Measurements from ENCODE around the gene ROBO4. TPM values are rescaled to one million over a fixed set of nuclear protein-coding genes. Genes with fewer than 3 reads are reported as not detected.

Gene ROBO4
- total and polyA plus RNA-seq, 2 experiments from 2014 or later = not detected

- TF ChIP-seq NANOG (IDR thresholded peaks at IDR 0.05; ENCODE audit: borderline replicate concordance) (no peak), CTCF (conservative IDR thresholded peaks at IDR 0.05; ENCODE audit: low read depth in 2 of 2) (no peak), CREB1 (CRISPR knock-in tag; IDR thresholded peaks at IDR 0.05; ENCODE audit: low read depth) (no peak), POLR2AphosphoS5 (IDR thresholded peaks at IDR 0.05; ENCODE audit: low read depth) (no peak), ZNF331 (CRISPR knock-in tag; IDR thresholded peaks at IDR 0.05; ENCODE audit: low read depth) (no peak), EZH2phosphoT487 (IDR thresholded peaks at IDR 0.05; ENCODE audit: unreplicated experiment) (no peak), EZH2 (IDR thresholded peaks at IDR 0.05; ENCODE audit: low read depth, unreplicated experiment) (no peak), STAT1 (IDR thresholded peaks at IDR 0.05; ENCODE audit: unreplicated experiment) (no peak)
Measured at GRCh38 chr11:124898711-124899110, 1.0 kb upstream of the ROBO4 start (continued).

- Mint-ChIP-seq H3K4me1 (peaks cover 21% of the 10 kb centered on the region), H3K9me3 (no peaks in the 10 kb centered on the region), H3K27me3 (ENCODE audit: insufficient read depth, low read depth, poor library complexity) (peaks cover 9% of the 10 kb centered on the region), H3K4me3 (no peak overlapping the region), H3K27ac (no peak overlapping the region), H3K36me3 (ENCODE audit: low read depth) (no peaks in the 10 kb centered on the region)
- Histone ChIP-seq H3K4me2 (no peak overlapping the region), H3F3A (replicated peaks; ENCODE audit: low read depth) (no peaks in the 10 kb centered on the region), H4K20me1 (replicated peaks; ENCODE audit: insufficient read depth) (no peaks in the 10 kb centered on the region), H2AFZ (no peak overlapping the region), H3K4me3 (no peak overlapping the region), H3K27ac (ENCODE audit: low read depth) (no peak overlapping the region), H3K36me3 (ENCODE audit: insufficient read depth) (no peaks in the 10 kb centered on the region), H3K9me2 (ENCODE audit: insufficient read depth) (0 out of 2 replicates have a peak, but pooled peaks cover 4% of the 10 kb centered on the region), H3K27me3 (ENCODE audit: insufficient read depth) (0 out of 2 replicates have a peak, but pooled peaks cover 5% of the 10 kb centered on the region), H3K79me2 (replicated peaks; ENCODE audit: insufficient read depth) (no peaks in the 10 kb centered on the region), H3K4me1 (ENCODE audit: insufficient read depth) (peaks cover 4% of the 10 kb centered on the region; the same call in 1 of the 2 replicates)
- TF ChIP-seq POLR2AphosphoS5 (IDR thresholded peaks at IDR 0.05; ENCODE audit: low read depth) (no peak), CTCF (conservative IDR thresholded peaks at IDR 0.05; ENCODE audit: low read depth in 2 of 2) (peak in 1 of 2 experiments; percentile 4; a peak in 1 of 4 replicates)
- no peak for DNase-seq (ENCODE audit: low spot score)
- ATAC-seq = peak; percentile 18; the same call in 1 of the 3 replicates
Measured at GRCh38 chr11:124898263-124898680, 607 bp upstream of the ROBO4 start.

GRCh38 chr11:124896821-124897391 lies 759 bp downstream of the ROBO4 start:
- Histone ChIP-seq H3K9me2 (ENCODE audit: insufficient read depth) (0 out of 2 replicates have a peak, but pooled peaks cover 4% of the 10 kb centered on the region), H3K36me3 (ENCODE audit: insufficient read depth) (no peaks in the 10 kb centered on the region), H3K4me1 (ENCODE audit: insufficient read depth) (peaks cover 4% of the 10 kb centered on the region; the same call in 1 of the 2 replicates), H3K4me2 (no peak overlapping the region), H3F3A (replicated peaks; ENCODE audit: low read depth) (no peaks in the 10 kb centered on the region), H3K27ac (ENCODE audit: low read depth) (no peak overlapping the region), H2AFZ (no peak overlapping the region), H4K20me1 (replicated peaks; ENCODE audit: insufficient read depth) (no peaks in the 10 kb centered on the region), H3K27me3 (ENCODE audit: insufficient read depth) (0 out of 2 replicates have a peak, but pooled peaks cover 3% of the 10 kb centered on the region), H3K4me3 (no peak overlapping the region), H3K79me2 (replicated peaks; ENCODE audit: insufficient read depth) (no peaks in the 10 kb centered on the region)
- no peak overlapping the region for H3K27ac Mint-ChIP-seq
- peaks cover 21% of the 10 kb centered on the region for H3K4me1 Mint-ChIP-seq
- no peak overlapping the region for H3K4me3 Mint-ChIP-seq
- no peaks in the 10 kb centered on the region for H3K9me3 Mint-ChIP-seq
- DNase-seq (ENCODE audit: low spot score) (no peak), ATAC-seq (no peak)
- peaks cover 11% of the 10 kb centered on the region for H3K27me3 Mint-ChIP-seq (ENCODE audit: insufficient read depth, low read depth, poor library complexity)
- no peaks in the 10 kb centered on the region for H3K36me3 Mint-ChIP-seq (ENCODE audit: low read depth)
- no peak for TF ChIP-seq NANOG (IDR thresholded peaks at IDR 0.05; ENCODE audit: borderline replicate concordance)
- no peak for TF ChIP-seq STAT1 (IDR thresholded peaks at IDR 0.05; ENCODE audit: unreplicated experiment)
- TF ChIP-seq EZH2phosphoT487 (IDR thresholded peaks at IDR 0.05; ENCODE audit: unreplicated experiment) = no peak
- no peak for TF ChIP-seq CREB1 (CRISPR knock-in tag; IDR thresholded peaks at IDR 0.05; ENCODE audit: low read depth)
- TF ChIP-seq ETS1 (IDR thresholded peaks at IDR 0.05) = no peak
- TF ChIP-seq JUNB (IDR thresholded peaks at IDR 0.05; ENCODE audit: unreplicated experiment) = no peak
- no peak for TF ChIP-seq CTCF (conservative IDR thresholded peaks at IDR 0.05; ENCODE audit: low read depth in 2 of 2)
- TF ChIP-seq ZNF114 (CRISPR knock-in tag; IDR thresholded peaks at IDR 0.05) = no peak
- no peak for TF ChIP-seq POLR2AphosphoS5 (IDR thresholded peaks at IDR 0.05; ENCODE audit: low read depth)
